ES-I3 (cell line): ENCODE results near the gene PSMB11.

Source experiments
- H3K36me3 ChIP-seq: 2 replicates; pipeline ENCODE4 v1.6.1; 2013; ENCODE audit warnings: mild to moderate bottlenecking, low read length, control low read depth, moderate library complexity; ENCODE audit not compliant: insufficient read depth
- H3K4me1 ChIP-seq: 2 replicates; pipeline ENCODE4 v1.6.1; 2013; ENCODE audit warnings: mild to moderate bottlenecking, control low read depth, low read length; ENCODE audit not compliant: insufficient read depth
- H3K9ac ChIP-seq: 2 replicates; pipeline ENCODE4 v1.6.1; 2013; ENCODE audit warnings: low read depth, mild to moderate bottlenecking, low read length, moderate library complexity
- H3K9me3 ChIP-seq: 2 replicates; pipeline ENCODE4 v1.6.1; 2013; ENCODE audit warnings: mild to moderate bottlenecking, low read length, moderate library complexity; ENCODE audit not compliant: control insufficient read depth, insufficient read depth

PSMB11 gene

DNA sequence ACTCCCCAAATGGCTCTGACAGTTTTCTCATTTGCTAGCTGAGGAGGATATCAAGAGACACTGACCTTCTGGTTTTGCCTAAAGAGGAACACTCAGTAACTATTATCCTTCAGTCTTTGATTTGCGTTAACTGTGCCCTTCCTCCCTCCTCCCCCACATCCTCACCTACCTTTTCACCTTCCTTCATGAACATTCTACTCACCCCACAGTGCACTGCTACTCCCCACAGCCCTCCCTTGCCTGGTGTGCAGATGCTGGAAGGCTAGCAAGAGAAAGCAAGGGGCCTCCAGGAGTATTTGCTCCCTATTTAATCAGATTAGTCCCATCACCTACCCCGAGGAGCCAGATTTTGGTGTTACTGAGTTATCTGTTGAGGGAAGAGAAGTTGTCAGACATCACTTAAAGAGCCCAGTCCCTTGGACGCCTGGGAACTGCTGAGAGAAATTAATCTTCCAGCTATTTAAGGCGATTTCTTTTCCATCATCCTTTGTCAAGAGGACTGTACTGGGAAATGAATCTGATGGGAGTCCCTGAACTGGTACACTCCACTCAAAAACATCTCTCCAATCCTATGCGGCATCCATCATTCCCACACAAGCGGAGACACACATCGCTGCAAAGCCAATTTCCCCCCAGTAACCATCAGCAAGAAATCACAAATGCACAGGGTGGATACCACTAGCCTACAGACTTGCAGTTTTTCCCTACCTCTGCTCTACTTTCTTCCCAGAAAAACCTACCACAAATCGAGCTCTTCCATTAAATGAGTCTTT is 18.8 kb upstream of the PSMB11 start:
- Histone ChIP-seq H3K36me3 (peaks cover 16% of the 10 kb centered on the region), H3K4me1 (peaks cover 14% of the 10 kb centered on the region), H3K9ac (no peak overlapping the region), H3K9me3 (no peaks in the 10 kb centered on the region)

- no peak overlapping the region for H3K9ac ChIP-seq
- H3K9me3 ChIP-seq: no peaks in the 10 kb centered on the region
- H3K4me1 ChIP-seq: peaks cover 14% of the 10 kb centered on the region
- H3K36me3 ChIP-seq: peaks cover 16% of the 10 kb centered on the region
Observed at GRCh38 chr14:23023795-23024152, 18.2 kb upstream of the PSMB11 start.

DNA sequence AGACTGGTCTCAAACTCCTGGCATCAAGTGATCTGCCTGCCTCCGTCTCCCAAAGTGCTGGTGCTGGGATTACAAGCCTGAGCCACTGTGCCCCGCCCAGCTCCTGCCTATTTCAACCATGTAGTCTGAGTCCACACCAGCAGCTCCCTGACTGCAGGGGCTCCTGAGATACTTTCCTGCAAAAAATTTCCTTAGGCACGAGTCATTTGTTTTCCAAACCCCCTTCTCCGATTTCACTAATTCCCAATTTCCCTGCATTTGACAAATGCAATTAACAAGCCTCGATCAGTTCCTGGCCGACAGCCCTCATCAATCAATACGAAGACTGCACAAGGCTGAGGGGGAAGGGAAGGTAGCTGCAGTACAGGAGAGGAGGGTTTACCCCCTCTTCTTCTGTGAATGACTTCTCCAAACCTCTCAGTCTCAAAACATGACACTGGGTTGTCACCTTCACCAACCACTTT is 17.4 kb upstream of the PSMB11 start:
- Histone ChIP-seq H3K36me3 (peaks cover 23% of the 10 kb centered on the region), H3K9me3 (no peaks in the 10 kb centered on the region), H3K4me1 (peaks cover 14% of the 10 kb centered on the region), H3K9ac (no peak overlapping the region)

GRCh38 chr14:23025151-23025814 is 16.7 kb upstream of the PSMB11 start:
- peaks cover 14% of the 10 kb centered on the region for H3K4me1 ChIP-seq
- no peaks in the 10 kb centered on the region for H3K9me3 ChIP-seq
- H3K9ac ChIP-seq: no peak overlapping the region
- H3K36me3 ChIP-seq: peaks cover 23% of the 10 kb centered on the region

- Histone ChIP-seq H3K36me3 (peaks cover 33% of the 10 kb centered on the region), H3K9me3 (no peaks in the 10 kb centered on the region), H3K4me1 (peaks cover 14% of the 10 kb centered on the region), H3K9ac (no peak overlapping the region)
Observed at GRCh38 chr14:23028799-23029198, 13.2 kb upstream of the PSMB11 start.

DNA sequence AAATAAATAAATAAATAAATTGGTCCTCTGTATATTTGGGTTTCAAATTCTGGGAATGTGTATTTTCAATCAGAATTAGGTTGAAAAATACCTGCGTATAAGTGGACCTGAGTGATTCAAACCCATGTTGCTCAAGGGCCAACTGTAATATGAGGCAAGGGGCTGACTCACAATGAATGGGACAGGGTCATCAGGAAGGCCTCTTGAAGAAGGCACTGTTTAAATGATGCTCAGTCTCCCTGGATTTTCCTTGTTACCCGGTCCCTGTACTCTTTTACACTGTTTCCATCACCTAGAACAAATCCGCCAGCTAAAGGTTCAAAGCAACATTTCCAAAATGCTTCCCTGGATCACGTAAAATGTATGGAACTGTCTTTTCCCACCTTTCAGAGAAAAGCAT is 11.1 kb upstream of the PSMB11 start:
- H3K9me3 ChIP-seq: no peaks in the 10 kb centered on the region
- H3K9ac ChIP-seq: no peak overlapping the region
- H3K36me3 ChIP-seq: peaks cover 24% of the 10 kb centered on the region
- H3K4me1 ChIP-seq: peaks cover 3% of the 10 kb centered on the region; the same call in 1 of the 2 replicates

DNA sequence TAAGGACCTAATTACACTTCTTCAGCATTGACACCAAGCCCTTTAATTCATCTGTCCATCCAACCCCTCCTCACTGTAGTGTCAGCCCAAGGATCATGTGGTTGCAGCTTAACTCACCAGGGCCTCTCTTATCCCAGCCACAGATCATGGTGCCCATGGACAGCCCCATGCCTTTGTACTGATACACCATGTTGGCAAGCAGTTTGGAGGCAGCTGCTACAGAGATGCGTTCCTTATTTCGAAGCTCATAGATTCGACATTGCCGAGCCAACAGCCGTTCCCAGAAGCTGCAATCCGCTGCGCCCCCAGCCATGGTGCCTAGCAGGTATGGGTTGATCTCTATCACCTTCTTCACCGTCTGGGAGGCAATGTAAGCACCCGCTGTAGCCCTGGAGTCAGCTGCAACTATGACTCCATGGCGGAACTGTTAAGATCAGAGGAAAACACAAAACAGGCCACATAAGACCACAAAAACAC is 8.7 kb upstream of the PSMB11 start:
- Histone ChIP-seq H3K36me3 (peaks cover 17% of the 10 kb centered on the region), H3K4me1 (no peaks in the 10 kb centered on the region), H3K9me3 (no peaks in the 10 kb centered on the region), H3K9ac (0 out of 2 replicates have a peak overlapping the region, but pooled peaks have one; percentile 66)

- H3K4me1 ChIP-seq: no peaks in the 10 kb centered on the region
Observed at GRCh38 chr14:23033801-23034497, 8.1 kb upstream of the PSMB11 start.

GRCh38 chr14:23034498-23035302 is 7.3 kb upstream of the PSMB11 start, which contains the start of gene PSMB5:
Gene PSMB5 (minus strand): TSS chr14:23034900. CDS start chr14:23034881, 19 bp downstream.
- H3K4me1 ChIP-seq: no peaks in the 10 kb centered on the region
- no peaks in the 10 kb centered on the region for H3K9me3 ChIP-seq
- H3K9ac ChIP-seq: peak within 1 kb of the TSS; percentile 66
- peaks cover 10% of the 10 kb centered on the region for H3K36me3 ChIP-seq

More at GRCh38 chr14:23033801-23034497, 8.1 kb upstream of the PSMB11 start:
- Histone ChIP-seq H3K9me3 (no peaks in the 10 kb centered on the region), H3K9ac (peak overlapping the region; percentile 66), H3K36me3 (peaks cover 16% of the 10 kb centered on the region)

GRCh38 chr14:23035303-23036144 is 6.5 kb upstream of the PSMB11 start:
- peaks cover 10% of the 10 kb centered on the region for H3K36me3 ChIP-seq
- H3K4me1 ChIP-seq: no peaks in the 10 kb centered on the region
- no peaks in the 10 kb centered on the region for H3K9me3 ChIP-seq
- H3K9ac ChIP-seq: peak overlapping the region; percentile 66; the same call in 1 of the 2 replicates

DNA sequence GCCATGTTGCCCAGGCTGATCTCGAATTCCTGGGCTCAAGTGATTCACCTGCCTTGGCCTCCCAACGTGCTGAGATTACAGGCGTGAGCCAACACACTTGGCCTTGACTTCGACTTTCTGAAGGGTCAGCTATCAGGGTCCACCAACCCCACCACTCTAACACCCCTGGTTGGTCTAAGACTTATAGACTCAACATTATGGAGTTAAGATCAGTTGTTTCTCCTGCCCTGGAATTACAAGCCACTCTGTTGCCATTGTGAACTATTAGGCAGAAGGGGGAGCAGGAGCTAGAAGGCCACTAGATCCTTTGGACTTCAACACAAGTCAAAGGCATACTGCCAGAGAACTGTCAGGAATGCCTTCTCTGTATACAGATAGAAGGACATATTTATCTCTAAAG is 1.9 kb upstream of the PSMB11 start:
- Histone ChIP-seq H3K9ac (no peak overlapping the region), H3K36me3 (no peaks in the 10 kb centered on the region), H3K9me3 (no peaks in the 10 kb centered on the region), H3K4me1 (peaks cover 8% of the 10 kb centered on the region)

DNA sequence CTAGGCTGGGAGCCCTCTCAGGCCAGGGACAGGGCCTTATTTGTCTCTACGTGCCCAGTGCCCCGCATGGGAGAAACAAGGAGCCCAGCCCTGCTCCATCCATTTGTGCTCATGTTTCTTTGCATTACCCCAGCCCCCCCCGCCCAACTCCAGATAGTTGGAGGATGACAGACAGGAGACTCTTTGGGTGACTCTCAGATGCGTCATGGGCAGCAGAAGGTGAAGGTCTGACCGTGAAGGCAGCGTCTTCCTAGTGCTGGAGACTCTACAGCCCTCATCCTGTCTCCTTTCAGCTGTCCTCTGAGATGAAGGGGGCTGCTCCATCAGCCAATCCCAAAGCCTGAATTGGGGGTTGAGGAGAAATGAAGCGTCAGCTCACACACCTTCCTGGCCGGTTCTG is 283 bp upstream of the PSMB11 start:
- Histone ChIP-seq H3K36me3 (no peaks in the 10 kb centered on the region), H3K9ac (no peak overlapping the region)

GRCh38 chr14:23043145-23043544 is 1.1 kb downstream of the PSMB11 start:
- H3K4me1 ChIP-seq: peaks cover 13% of the 10 kb centered on the region
- no peak overlapping the region for H3K9ac ChIP-seq
- H3K36me3 ChIP-seq: no peaks in the 10 kb centered on the region
- no peaks in the 10 kb centered on the region for H3K9me3 ChIP-seq

More for the DNA sequence above, 283 bp upstream of the PSMB11 start:
- Histone ChIP-seq H3K4me1 (peaks cover 13% of the 10 kb centered on the region), H3K9me3 (no peaks in the 10 kb centered on the region)
